GM12878 (cell line): Measurements from ENCODE around the gene WDTC1.

Experiments
- BCLAF1 ChIP-seq: fragments of 450-650 bp; IDR thresholded peaks from 2 replicates; pipeline ENCODE4 v1.6.1; 2017; ENCODE audit warnings: antibody characterized with exemption, mild to moderate bottlenecking, moderate library complexity
- CREM ChIP-seq: IDR thresholded peaks from 2 replicates; pipeline ENCODE4 v1.6.1; 2014; ENCODE audit warnings: antibody characterized with exemption, low read depth
- HDGF ChIP-seq: fragments of 450-650 bp; IDR thresholded peaks from 2 replicates; pipeline ENCODE4 v1.6.1; 2016; ENCODE audit warnings: antibody characterized with exemption
- ZNF207 ChIP-seq: fragments of 450-650 bp; IDR thresholded peaks from 2 replicates; pipeline ENCODE4 v1.6.1; 2014; ENCODE audit warnings: antibody characterized with exemption, mild to moderate bottlenecking, borderline replicate concordance
- TF ChIP-seq, protein P1 (sequence below): fragments of 450-650 bp; formaldehyde crosslinking; IDR thresholded peaks from 2 replicates; pipeline ENCODE4 v1.4.0; 2020; ENCODE audit warnings: mild to moderate bottlenecking, moderate library complexity

- TF ChIP-seq, protein P1, sequence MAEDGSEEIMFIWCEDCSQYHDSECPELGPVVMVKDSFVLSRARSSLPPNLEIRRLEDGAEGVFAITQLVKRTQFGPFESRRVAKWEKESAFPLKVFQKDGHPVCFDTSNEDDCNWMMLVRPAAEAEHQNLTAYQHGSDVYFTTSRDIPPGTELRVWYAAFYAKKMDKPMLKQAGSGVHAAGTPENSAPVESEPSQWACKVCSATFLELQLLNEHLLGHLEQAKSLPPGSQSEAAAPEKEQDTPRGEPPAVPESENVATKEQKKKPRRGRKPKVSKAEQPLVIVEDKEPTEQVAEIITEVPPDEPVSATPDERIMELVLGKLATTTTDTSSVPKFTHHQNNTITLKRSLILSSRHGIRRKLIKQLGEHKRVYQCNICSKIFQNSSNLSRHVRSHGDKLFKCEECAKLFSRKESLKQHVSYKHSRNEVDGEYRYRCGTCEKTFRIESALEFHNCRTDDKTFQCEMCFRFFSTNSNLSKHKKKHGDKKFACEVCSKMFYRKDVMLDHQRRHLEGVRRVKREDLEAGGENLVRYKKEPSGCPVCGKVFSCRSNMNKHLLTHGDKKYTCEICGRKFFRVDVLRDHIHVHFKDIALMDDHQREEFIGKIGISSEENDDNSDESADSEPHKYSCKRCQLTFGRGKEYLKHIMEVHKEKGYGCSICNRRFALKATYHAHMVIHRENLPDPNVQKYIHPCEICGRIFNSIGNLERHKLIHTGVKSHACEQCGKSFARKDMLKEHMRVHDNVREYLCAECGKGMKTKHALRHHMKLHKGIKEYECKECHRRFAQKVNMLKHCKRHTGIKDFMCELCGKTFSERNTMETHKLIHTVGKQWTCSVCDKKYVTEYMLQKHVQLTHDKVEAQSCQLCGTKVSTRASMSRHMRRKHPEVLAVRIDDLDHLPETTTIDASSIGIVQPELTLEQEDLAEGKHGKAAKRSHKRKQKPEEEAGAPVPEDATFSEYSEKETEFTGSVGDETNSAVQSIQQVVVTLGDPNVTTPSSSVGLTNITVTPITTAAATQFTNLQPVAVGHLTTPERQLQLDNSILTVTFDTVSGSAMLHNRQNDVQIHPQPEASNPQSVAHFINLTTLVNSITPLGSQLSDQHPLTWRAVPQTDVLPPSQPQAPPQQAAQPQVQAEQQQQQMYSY (CRISPR knock-in tag): no peak
- TF ChIP-seq BCLAF1 (no peak), ZNF207 (no peak), HDGF (no peak), CREM (no peak)
Measured at GRCh38 chr1:27356619-27357280, 122.3 kb downstream of the WDTC1 start.
